ENCODE data around the gene TMEM259. TPM values are rescaled to one million over a fixed set of nuclear protein-coding genes. Genes with fewer than 3 reads are reported as not detected.

Gene TMEM259
- total RNA-seq: 144 and 147 TPM in 2 replicates

GRCh38 chr19:1020868-1021425, at the start of gene TMEM259:
TMEM259 (minus strand) TSS chr19:1021123; CDS start chr19:1020996, 127 bp downstream.

GRCh38 chr19:1066748-1067340, 45.9 kb upstream of the TMEM259 start, which contains the start of gene ARHGAP45:
ARHGAP45 (plus strand) TSS chr19:1067167; CDS start chr19:1067406, 239 bp downstream.

GRCh38 chr19:1039646-1040475, 18.9 kb upstream of the TMEM259 start, which contains the start of gene ABCA7:
ABCA7 (plus strand) TSS chr19:1040107; CDS start chr19:1041362, 1,255 bp downstream.

GRCh38 chr19:1025960-1026782, 5.2 kb upstream of the TMEM259 start, which contains the start of gene CNN2:
CNN2 (plus strand) TSS chr19:1026608; CDS start chr19:1026662, 54 bp downstream.

GRCh38 chr19:1000095-1000494, 20.8 kb downstream of the TMEM259 start, which contains the start of gene GRIN3B:
GRIN3B (plus strand) TSS chr19:1000419; CDS start chr19:1000438, 19 bp downstream.

GRCh38 chr19:984165-984967, 36.6 kb downstream of the TMEM259 start, which contains the start of gene WDR18:
WDR18 (plus strand) TSS chr19:984345; CDS start chr19:984354, 9 bp downstream.

Other genes starting within 250 kb of the TMEM259 start
- 303 and 434 TPM in 2 replicates for gene PTBP1, start 223.7 kb downstream of the TMEM259 start, total RNA-seq
- 0.25 TPM in 1 of 2 replicates, not detected in the other for gene PLPPR3, start 199.2 kb downstream of the TMEM259 start, total RNA-seq
- not detected in 2 replicates for gene AZU1, start 193.3 kb downstream of the TMEM259 start, total RNA-seq
- not detected in 2 replicates for gene PRTN3, start 180.1 kb downstream of the TMEM259 start, total RNA-seq
- not detected in 2 replicates for gene ELANE, start 168.8 kb downstream of the TMEM259 start, total RNA-seq
- 0.40 and 1.4 TPM in 2 replicates for gene CFD, start 161.5 kb downstream of the TMEM259 start, total RNA-seq
- 50.0 and 62.7 TPM in 2 replicates for gene MED16, start 127.9 kb downstream of the TMEM259 start, total RNA-seq
- not detected in 2 replicates for gene RNU6-9, start 127.6 kb downstream of the TMEM259 start, total RNA-seq
- gene R3HDM4, start 107.9 kb downstream of the TMEM259 start, total RNA-seq: 35.4 and 39.2 TPM in 2 replicates
- gene KISS1R, start 103.8 kb downstream of the TMEM259 start, total RNA-seq: not detected in 2 replicates
- 4.6 and 6.9 TPM in 2 replicates for gene ARID3A, start 95.1 kb downstream of the TMEM259 start, total RNA-seq
- 69.5 and 80.6 TPM in 2 replicates for gene WDR18, start 36.8 kb downstream of the TMEM259 start, total RNA-seq
- gene GRIN3B, start 20.7 kb downstream of the TMEM259 start, total RNA-seq: 0.53 and 2.6 TPM in 2 replicates
- not detected in 2 replicates for gene RNU6-2, start 399 bp upstream of the TMEM259 start, total RNA-seq
- 166 and 189 TPM in 2 replicates for gene CNN2, start 5.5 kb upstream of the TMEM259 start, total RNA-seq
- gene ABCA7, start 19.0 kb upstream of the TMEM259 start, total RNA-seq: 6.1 and 13.3 TPM in 2 replicates
- gene ARHGAP45, start 46.0 kb upstream of the TMEM259 start, total RNA-seq: 43.0 and 45.8 TPM in 2 replicates
- 352 and 370 TPM in 2 replicates for gene POLR2E, start 74.3 kb upstream of the TMEM259 start, total RNA-seq
- 881 and 907 TPM in 2 replicates for gene GPX4, start 82.9 kb upstream of the TMEM259 start, total RNA-seq
- gene SBNO2, start 153.1 kb upstream of the TMEM259 start, total RNA-seq: 38.8 and 42.5 TPM in 2 replicates
- 73.8 and 83.4 TPM in 2 replicates for gene STK11, start 184.7 kb upstream of the TMEM259 start, total RNA-seq
- 1.9 and 3.1 TPM in 2 replicates for gene CBARP, start 216.9 kb upstream of the TMEM259 start, total RNA-seq
- 53.4 and 66.3 TPM in 2 replicates for gene ATP5F1D, start 220.6 kb upstream of the TMEM259 start, total RNA-seq
- 27.0 and 31.7 TPM in 2 replicates for gene MIDN, start 227.5 kb upstream of the TMEM259 start, total RNA-seq
- 145 and 160 TPM in 2 replicates for gene CIRBP, start 248.2 kb upstream of the TMEM259 start, total RNA-seq